Sigmoid colon (tissue), 7 donors: ENCODE measurements around the gene GPA33. TPM values are rescaled to one million over a fixed set of nuclear protein-coding genes. Genes with fewer than 3 reads are reported as not detected.

Experiments
- DNase-seq: peaks from one replicate; pipeline ENCODE4 v3.0.0-alpha.2; 2019
- H3K27ac ChIP-seq, 4 donors: fragments of 200-600 bp; sonication (generic); one replicate each; pipeline ENCODE4 v1.5.1; 2016 to 2019; ENCODE audit warnings: mild to moderate bottlenecking in 1 of 4
- H3K27me3 ChIP-seq, 3 donors: fragments of 200-600 bp; sonication (generic); one replicate each; pipeline ENCODE4 v1.5.1; 2019; ENCODE audit warnings: mild to moderate bottlenecking in 1 of 3
- H3K36me3 ChIP-seq, 4 donors: fragments of 200-600 bp; sonication (generic); one replicate each; pipeline ENCODE4 v1.5.1; 2016 to 2019
- H3K4me1 ChIP-seq, 4 donors: fragments of 200-600 bp; sonication (generic); one replicate each; pipeline ENCODE4 v1.5.1; 2017 to 2019
- H3K4me3 ChIP-seq, 4 donors: fragments of 200-600 bp; sonication (generic); one replicate each; pipeline ENCODE4 v1.5.1; 2017 to 2019; ENCODE audit warnings: mild to moderate bottlenecking in 2 of 4, moderate library complexity in 1 of 4
- H3K9me3 ChIP-seq, 4 donors: fragments of 200-600 bp in 3 of 4; sonication (generic) in 3 of 4; one replicate each; pipeline versions ENCODE4 v1.5.1 to v1.6.1; 2013 to 2019
- EP300 ChIP-seq, 4 donors: sonication (generic); formaldehyde crosslinking; IDR thresholded peaks; one replicate each; pipeline ENCODE4 v1.6.1; 2017; ENCODE audit warnings: antibody characterized with exemption in 4 of 4
- POLR2A ChIP-seq, 2 donors: fragments of 450-650 bp; IDR thresholded peaks; one replicate each; pipeline ENCODE4 v1.6.1; 2016; ENCODE audit warnings: antibody characterized with exemption in 2 of 2, mild to moderate bottlenecking in 2 of 2, moderate library complexity in 2 of 2
- POLR2AphosphoS5 ChIP-seq, 4 donors: sonication (generic); formaldehyde crosslinking; IDR thresholded peaks; one replicate each; pipeline ENCODE4 v1.6.1; 2017; ENCODE audit warnings: antibody characterized with exemption in 4 of 4
- WGBS, 2 donors: extraction: QIAGEN DNeasy Blood & Tissue Kit; methylation state at CpG; one replicate each; pipeline ENCODE4 v1.1.7; 2013; 5-methylcytosine and 5-hydroxymethylcytosine counted together
- intact Hi-C: fragments of 100-400 bp; cut with DNase I; formaldehyde crosslinking; loops from one replicate; pipeline ENCODE4 v1.15.1; 2023
- polyA plus RNA-seq, 3 donors: library from polyadenylated mRNA; stranded (reverse); fragments of 200-250 nt; gene quantifications; one replicate each; pipeline ENCODE4 v1.2.3, GENCODE V29; 2013
- total RNA-seq, 4 donors: library from RNA; depleted of rRNA; stranded (reverse); fragments of >200 nt; gene quantifications; one replicate each; pipeline ENCODE4 v1.1.0, GENCODE V29; 2016
- TF ChIP-seq, protein P1 (sequence below), 4 experiments: fragments of 450-650 bp in 3 of 4; fragments of 200-600 bp in 1 of 4; IDR thresholded peaks; one replicate each; pipeline ENCODE4 v1.5.1; 2016 to 2019; ENCODE audit warnings: antibody characterized with exemption in 4 of 4, mild to moderate bottlenecking in 3 of 4, moderate library complexity in 2 of 4
- donor health status: healthy with polysubstance abuse.
- donor health status: Bipolar disorder and iron deficiency.
- donor health status: healthy.

GPA33 gene
- total and polyA plus RNA-seq, 7 donors = 0.28 to 363 (median 90.7) TPM; not detected in 2

DNA sequence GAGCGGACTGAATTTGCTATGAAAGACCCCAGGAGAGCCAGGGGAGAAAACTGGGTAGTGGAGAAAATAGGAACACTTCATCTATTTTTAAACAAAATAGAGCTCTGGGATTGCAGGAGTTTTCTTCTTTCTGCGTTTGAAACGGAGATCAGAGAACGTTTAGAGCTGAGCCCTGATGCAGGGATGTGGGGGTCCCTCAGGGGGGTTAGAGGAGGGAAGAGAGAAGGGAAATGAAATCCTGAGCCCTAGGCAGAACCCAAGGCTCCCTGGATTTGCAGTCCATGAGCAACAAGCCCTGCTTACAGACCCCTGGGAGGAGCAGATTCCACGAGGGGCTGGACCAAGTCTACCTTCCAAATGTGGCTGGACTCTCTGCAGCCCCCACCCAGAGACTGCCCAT is 25.5 kb upstream of the GPA33 start:
- no peak overlapping the region for H3K27ac ChIP-seq
- TF ChIP-seq POLR2AphosphoS5 (IDR thresholded peaks at IDR 0.05) = no peak
- no peak for TF ChIP-seq POLR2A (IDR thresholded peaks at IDR 0.05)
- TF ChIP-seq EP300 (IDR thresholded peaks at IDR 0.05) = no peak
- TF ChIP-seq, protein P1, sequence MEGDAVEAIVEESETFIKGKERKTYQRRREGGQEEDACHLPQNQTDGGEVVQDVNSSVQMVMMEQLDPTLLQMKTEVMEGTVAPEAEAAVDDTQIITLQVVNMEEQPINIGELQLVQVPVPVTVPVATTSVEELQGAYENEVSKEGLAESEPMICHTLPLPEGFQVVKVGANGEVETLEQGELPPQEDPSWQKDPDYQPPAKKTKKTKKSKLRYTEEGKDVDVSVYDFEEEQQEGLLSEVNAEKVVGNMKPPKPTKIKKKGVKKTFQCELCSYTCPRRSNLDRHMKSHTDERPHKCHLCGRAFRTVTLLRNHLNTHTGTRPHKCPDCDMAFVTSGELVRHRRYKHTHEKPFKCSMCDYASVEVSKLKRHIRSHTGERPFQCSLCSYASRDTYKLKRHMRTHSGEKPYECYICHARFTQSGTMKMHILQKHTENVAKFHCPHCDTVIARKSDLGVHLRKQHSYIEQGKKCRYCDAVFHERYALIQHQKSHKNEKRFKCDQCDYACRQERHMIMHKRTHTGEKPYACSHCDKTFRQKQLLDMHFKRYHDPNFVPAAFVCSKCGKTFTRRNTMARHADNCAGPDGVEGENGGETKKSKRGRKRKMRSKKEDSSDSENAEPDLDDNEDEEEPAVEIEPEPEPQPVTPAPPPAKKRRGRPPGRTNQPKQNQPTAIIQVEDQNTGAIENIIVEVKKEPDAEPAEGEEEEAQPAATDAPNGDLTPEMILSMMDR (IDR thresholded peaks at IDR 0.05) = no peak
- H3K4me3 ChIP-seq = no peak overlapping the region
- H3K9me3 ChIP-seq = peaks cover 0 to under 1% (median 0%) of the 10 kb centered on the region in 4 donors
- H3K36me3 ChIP-seq = no peaks in the 10 kb centered on the region
- intact Hi-C loops = no loop called here
- H3K4me1 ChIP-seq = no peaks in the 10 kb centered on the region
- 80 to 90% methylated on average over 5 of the region's 5 CpGs for WGBS, 2 donors
- H3K27me3 ChIP-seq = peaks cover 3 to 13% (median 4%) of the 10 kb centered on the region in 3 donors
- no peak for DNase-seq

- peaks cover 0 to 2% (median 0%) of the 10 kb centered on the region in 4 donors for H3K9me3 ChIP-seq
- no peaks in the 10 kb centered on the region for H3K4me1 ChIP-seq
- no peak overlapping the region for H3K27ac ChIP-seq
- intact Hi-C loops = no loop called here
- peaks cover 3 to 12% (median 4%) of the 10 kb centered on the region in 3 donors for H3K27me3 ChIP-seq
- no peaks in the 10 kb centered on the region for H3K36me3 ChIP-seq
- no peak for TF ChIP-seq POLR2AphosphoS5 (IDR thresholded peaks at IDR 0.05)
- TF ChIP-seq EP300 (IDR thresholded peaks at IDR 0.05) = no peak
- TF ChIP-seq, protein P1 (IDR thresholded peaks at IDR 0.05) = no peak
- TF ChIP-seq POLR2A (IDR thresholded peaks at IDR 0.05) = no peak
- H3K4me3 ChIP-seq = no peak overlapping the region
- no peak for DNase-seq
Measured at GRCh38 chr1:167114725-167115124, 24.5 kb upstream of the GPA33 start.

DNA sequence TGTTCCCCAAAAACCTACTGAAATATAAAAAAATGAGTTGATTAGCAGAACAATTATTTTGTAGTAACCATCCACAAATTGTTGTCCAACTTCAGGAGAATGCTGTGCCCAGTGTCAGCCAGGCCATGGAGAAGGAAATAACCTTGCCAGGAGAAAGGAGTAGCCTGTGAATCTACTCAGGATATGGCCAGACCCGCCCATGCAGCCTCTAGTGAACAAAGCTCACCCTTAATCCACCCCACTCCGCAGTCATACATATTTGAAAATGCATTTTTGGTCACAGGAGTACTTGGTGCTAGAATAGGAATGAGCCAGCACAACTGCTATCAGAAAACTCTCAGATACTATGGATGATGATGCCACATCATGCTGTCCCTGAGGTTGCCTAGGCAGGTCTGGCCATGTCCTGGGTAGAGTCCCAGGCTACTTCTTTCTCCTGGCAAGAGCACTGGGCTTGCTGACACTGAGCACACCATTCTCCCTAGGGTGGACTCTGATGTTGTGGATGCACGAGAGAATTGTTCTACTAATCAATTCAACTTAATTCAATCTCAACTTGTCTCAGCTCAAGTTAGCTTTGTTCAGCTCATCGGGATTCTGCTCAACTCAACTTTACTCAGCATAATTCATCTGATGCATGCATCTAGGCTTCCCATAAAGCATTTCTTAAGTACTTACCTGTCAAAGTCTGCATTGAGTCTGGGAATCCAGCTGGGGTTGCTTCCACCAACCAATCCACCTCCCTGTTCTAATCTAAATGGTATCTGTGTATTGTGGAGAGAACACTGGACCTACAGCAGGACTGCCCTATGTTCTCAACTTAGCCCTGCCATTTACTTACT is 21.9 kb upstream of the GPA33 start:
- WGBS, 2 donors = 68 to 90% methylated on average over 4 of the region's 4 CpGs
- Histone ChIP-seq H3K9me3 (peaks cover 0 to 2% (median 0%) of the 10 kb centered on the region in 4 donors), H3K27ac (no peak overlapping the region), H3K27me3 (peaks cover 0 to 2% (median 0%) of the 10 kb centered on the region in 3 donors), H3K4me1 (no peaks in the 10 kb centered on the region), H3K36me3 (no peaks in the 10 kb centered on the region), H3K4me3 (no peak overlapping the region)
- no peak for DNase-seq
- intact Hi-C loops = no loop called here
- TF ChIP-seq POLR2AphosphoS5 (IDR thresholded peaks at IDR 0.05) (no peak), EP300 (IDR thresholded peaks at IDR 0.05) (no peak), POLR2A (IDR thresholded peaks at IDR 0.05) (no peak)
- TF ChIP-seq, protein P1 (IDR thresholded peaks at IDR 0.05) = no peak

DNA sequence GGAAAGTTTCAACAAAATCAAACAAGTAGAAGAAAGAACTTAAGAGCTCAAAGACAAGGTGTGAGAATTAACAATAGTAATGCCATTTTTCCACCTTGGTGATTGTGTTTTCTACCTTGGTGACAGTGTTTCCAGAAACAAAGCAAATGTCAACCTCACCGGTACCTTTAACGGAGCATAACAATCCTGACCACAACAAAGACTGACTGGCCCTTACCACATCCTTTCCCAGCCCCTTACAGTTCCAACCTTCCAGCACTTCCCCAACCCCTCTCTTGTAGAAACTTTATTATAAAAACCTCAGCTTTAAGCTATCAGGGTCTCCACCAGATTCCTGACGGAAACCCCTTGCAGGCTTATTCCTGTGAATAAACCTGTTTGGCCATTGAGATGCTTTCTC is 20.4 kb upstream of the GPA33 start:
- Histone ChIP-seq H3K27ac (no peak overlapping the region), H3K36me3 (no peaks in the 10 kb centered on the region), H3K4me3 (no peak overlapping the region), H3K27me3 (no peaks in the 10 kb centered on the region), H3K9me3 (peaks cover 0 to 2% (median 0%) of the 10 kb centered on the region in 4 donors), H3K4me1 (peaks cover 0 to 7% (median 2%) of the 10 kb centered on the region in 4 donors)
- DNase-seq = no peak
- 52 to 90% methylated on average over 3 of the region's 3 CpGs for WGBS, 2 donors
- TF ChIP-seq POLR2A (IDR thresholded peaks at IDR 0.05) (no peak), EP300 (IDR thresholded peaks at IDR 0.05) (no peak), POLR2AphosphoS5 (IDR thresholded peaks at IDR 0.05) (no peak)
- TF ChIP-seq, protein P1 (IDR thresholded peaks at IDR 0.05) = no peak
- intact Hi-C loops = no loop called here
